Right ventricle myocardium inferior (tissue), 1 donor: Measurements from ENCODE around the gene EAF1. TPM values are rescaled to one million over a fixed set of nuclear protein-coding genes. Genes with fewer than 3 reads are reported as not detected.
A peak's percentile ranks its signal among the peaks of the same experiment; 100 is the strongest.
"Not testable (repeated sequence)": the region's sequence is repeated elsewhere in the genome, so short reads cannot be mapped to it uniquely, and the experiment has no call there.

Source experiments
- ATAC-seq: fragments of 200-7000 bp; cut with Tn5 transposase; one replicate; pipeline ENCODE4 v1.9.1; 2020; ENCODE audit warnings: mild to moderate bottlenecking, moderate library complexity
- DNase-seq: peaks from one replicate; pipeline ENCODE4 v3.0.0; 2021; ENCODE audit errors: missing footprints
- intact Hi-C: fragments of 100-400 bp; cut with DNase I; formaldehyde crosslinking; loops from one replicate; pipeline ENCODE4 v1.11.0; 2022
- total RNA-seq: library from RNA; stranded (reverse); fragmentation: NEBNext Ultra II Directional; extraction: Animal tissue kit (Norgen Biotek cat#: 25700); gene quantifications from one replicate; pipeline ENCODE4 v1.2.1, GENCODE V29; 2021
- donor health status: DM: no; HTN: yes; CAD: no; lungs with severe emphysema.

EAF1 gene
- total RNA-seq, 1 donor from 2014 or later = 6.7 TPM

DNA sequence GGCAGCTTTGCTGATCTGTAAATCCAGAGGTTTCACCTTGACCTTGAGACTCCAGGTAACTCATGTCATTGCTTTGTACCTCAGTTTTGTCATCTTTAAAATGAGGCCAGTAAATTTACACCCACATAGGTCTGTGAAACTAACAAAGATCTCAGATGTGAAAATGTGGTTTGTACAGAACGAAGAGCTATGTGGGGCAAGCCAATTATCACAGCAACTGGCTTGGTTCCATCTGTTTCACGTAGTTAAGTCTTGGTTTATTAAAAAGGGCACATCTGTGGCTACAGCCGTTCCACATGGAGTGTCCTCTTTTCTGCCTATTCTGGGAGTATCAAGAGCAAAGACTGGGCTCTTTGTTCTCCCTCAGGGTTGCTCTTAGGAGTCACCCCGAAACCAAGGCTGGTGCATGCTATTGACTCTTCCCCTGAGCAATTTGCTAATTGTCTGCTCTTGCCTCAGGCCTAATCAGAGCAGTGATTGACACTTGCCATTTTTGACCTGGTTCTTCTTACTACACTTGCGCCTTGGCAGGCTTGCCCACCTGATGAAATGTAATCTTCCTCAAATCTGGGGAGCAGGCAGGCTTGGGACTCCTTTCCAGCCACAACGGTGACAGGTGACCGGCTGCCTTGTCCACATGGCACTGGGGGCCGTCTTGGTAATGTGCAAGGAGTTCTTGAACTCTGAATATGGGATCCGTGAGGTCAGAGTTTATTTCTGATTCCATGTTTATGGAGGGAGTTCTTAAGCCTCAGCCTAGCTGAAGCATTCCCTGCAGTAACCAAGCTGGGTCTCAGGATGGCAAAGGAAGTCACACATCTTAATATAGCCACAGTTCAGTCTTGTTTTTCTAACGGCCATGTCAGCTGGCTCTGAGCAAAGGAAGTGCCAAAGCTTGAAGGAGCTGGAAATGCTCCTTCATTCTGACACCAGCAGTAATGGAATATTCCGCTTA is 40.1 kb downstream of the EAF1 start:
- DNase-seq (no peak), ATAC-seq (no peak)
- intact Hi-C loops = no loop called here

GRCh38 chr3:15470261-15470660 is 42.9 kb downstream of the EAF1 start:
- ATAC-seq (no peak), DNase-seq (no peak)
- intact Hi-C loops = no loop called here

GRCh38 chr3:15470849-15471248 is 43.5 kb downstream of the EAF1 start:
- intact Hi-C loops = no loop called here
- ATAC-seq (no peak), DNase-seq (no peak)

DNA sequence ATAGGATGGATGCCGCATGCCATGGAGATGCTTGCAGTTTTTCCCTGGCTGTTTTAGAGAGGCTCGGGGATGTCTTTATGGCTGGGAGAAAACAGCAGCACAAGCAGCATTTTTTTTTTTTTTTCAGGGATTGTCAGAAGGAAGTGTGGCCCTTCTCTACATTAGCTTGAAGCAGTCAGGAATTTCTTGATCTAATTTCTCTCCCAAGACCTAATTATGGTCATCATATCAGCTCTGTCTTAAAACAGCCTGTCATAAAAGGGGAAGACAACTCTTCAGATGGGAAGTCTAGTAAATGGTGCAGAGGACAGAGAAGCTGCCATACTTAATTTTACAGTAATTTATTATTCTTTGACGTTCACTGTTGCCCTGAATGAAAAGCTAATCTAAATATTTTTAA is 44.5 kb downstream of the EAF1 start:
- ATAC-seq = no peak
- intact Hi-C loops = no loop called here
- DNase-seq = no peak

DNA sequence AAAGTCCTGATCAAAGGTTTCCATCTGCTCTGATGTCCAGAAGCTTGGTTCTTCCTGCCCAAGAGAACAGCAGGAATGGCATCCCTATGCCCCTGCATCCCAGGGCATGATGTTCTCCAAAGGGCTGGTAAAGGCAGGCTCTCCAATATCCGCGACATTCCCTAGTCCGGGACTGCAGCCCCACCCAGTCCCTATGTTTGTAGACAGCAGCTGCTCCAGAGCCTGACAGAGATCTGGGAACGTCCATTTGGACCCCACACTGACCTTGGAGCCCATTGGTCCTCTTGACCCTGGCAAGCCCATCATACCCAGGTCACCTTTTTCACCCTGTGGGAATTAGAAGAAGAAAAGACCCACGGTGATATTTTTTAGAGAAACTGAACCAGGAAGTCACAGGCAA is 47.8 kb downstream of the EAF1 start:
- DNase-seq = no peak
- ATAC-seq = no peak
- intact Hi-C loops = no loop called here

- intact Hi-C loops = no loop called here
- ATAC-seq (no peak), DNase-seq (no peak)
These were observed 49.0 kb downstream of the EAF1 start for GRCh38 chr3:15476378-15476777.

DNA sequence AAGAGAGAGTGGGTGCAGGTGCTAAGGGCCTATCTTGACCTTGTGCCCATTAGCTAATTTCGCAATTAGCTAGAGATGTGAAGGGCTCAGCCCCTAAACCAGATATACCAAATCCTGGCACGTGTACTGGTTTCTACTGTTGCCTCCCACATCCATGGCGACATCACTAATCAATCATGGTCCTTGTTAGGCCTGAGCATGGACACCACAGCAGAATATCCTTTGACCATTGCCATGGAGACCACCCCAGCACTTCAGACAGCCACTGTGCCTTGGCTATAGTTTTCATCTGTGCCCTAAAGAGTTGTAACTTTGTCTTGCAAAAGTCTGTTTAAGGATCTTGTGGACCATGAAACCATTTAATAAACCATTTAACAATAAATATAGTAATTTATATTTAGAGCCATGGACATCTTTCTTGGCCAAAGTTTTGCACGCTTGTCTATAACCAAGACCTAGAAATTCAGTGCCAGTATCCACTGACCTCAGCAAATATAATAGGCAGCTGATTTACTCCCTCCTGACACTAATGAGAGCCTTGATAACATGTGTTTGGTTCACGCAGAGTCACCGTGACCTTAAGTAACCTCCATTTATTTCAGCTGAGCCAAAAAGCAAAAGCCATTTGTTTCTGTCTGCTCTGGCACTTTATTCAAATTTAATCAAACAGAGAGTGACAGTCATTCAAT is 50.7 kb downstream of the EAF1 start:
- no peak for DNase-seq
- ATAC-seq = peak; percentile 72
- intact Hi-C loops = no loop called here

- no peak for DNase-seq
- intact Hi-C loops = no loop called here
- peak; percentile 21 for ATAC-seq
These were observed 51.2 kb downstream of the EAF1 start for GRCh38 chr3:15478640-15478979.

DNA sequence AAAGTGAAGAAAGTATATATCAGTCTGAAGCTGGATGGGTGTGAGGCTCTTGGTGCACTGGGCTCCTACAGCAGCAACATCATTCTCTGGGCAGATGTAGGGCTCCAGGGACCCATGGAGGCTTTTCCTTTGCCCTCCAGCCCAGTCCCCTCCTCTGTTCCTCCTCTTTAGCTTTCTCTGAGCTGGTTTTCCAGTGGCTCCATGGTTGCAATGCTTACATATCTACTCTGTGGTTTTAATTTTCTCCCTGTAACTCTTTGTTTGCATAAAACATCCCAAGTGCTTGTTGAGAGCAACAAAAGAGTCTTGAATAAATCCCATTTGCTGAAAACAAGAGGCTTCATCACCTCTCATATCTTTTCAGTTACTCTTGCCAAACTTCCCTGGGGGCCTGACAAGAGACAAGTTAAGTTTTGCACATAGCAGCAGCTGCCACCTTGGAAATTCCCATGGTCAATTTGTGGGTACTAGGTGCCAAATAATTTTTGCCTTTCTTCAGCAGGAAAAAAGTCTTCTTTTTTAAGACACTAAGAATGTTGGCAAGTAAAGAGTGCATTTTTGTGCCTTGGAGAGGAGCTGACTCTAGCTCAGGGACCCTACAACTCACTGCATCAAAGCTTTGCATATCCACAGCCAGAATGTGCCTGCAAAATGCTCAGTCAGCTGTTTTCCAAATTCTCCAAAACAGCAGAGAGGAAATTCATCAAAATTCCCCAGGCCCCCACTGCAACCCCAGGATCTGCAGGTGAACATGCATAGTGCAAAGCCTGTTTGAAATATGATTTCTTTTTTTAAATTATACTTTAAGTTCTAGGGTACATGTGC is 52.2 kb downstream of the EAF1 start:
- no peak for DNase-seq
- no peak for ATAC-seq
- intact Hi-C loops = no loop called here

GRCh38 chr3:15484551-15484950 is 57.2 kb downstream of the EAF1 start:
- intact Hi-C loops, DNase-seq, ATAC-seq: not testable (repeated sequence)

GRCh38 chr3:15486020-15486419 is 58.6 kb downstream of the EAF1 start:
- no peak for ATAC-seq
- no peak for DNase-seq
- intact Hi-C loops = no loop called here

- no peak for ATAC-seq
- DNase-seq = no peak
- intact Hi-C loops = no loop called here
These were observed 59.6 kb downstream of the EAF1 start for GRCh38 chr3:15486979-15487378.

GRCh38 chr3:15488002-15488401 is 60.6 kb downstream of the EAF1 start:
- DNase-seq (no peak), ATAC-seq (no peak)
- intact Hi-C loops = no loop called here

GRCh38 chr3:15490158-15490557 is 62.8 kb downstream of the EAF1 start:
- ATAC-seq (no peak), DNase-seq (no peak)
- intact Hi-C loops = no loop called here

- intact Hi-C loops = no loop called here
- ATAC-seq (no peak), DNase-seq (no peak)
These were observed 63.7 kb downstream of the EAF1 start for GRCh38 chr3:15491143-15491542.

Other genes starting within 250 kb of the EAF1 start
- 28.2 TPM for gene CAPN7, start 221.4 kb upstream of the EAF1 start, total RNA-seq
- 11.7 TPM for gene SH3BP5, start 95.0 kb upstream of the EAF1 start, total RNA-seq
- gene METTL6, start 54 bp upstream of the EAF1 start, total RNA-seq = 6.8 TPM
- gene COLQ, start 94.1 kb downstream of the EAF1 start, total RNA-seq = 1.7 TPM
- gene HACL1, start 174.0 kb downstream of the EAF1 start, total RNA-seq = 12.5 TPM
- 13.5 TPM for gene BTD, start 174.1 kb downstream of the EAF1 start, total RNA-seq